ENCODE measurements around the gene SLC23A2.

SLC23A2 gene

GRCh38 chr20:4802527-4802926 lies 198.8 kb downstream of the SLC23A2 start (continued):
- TF ChIP-seq ZNF776 (tag by site-specific recombination; IDR thresholded peaks at IDR 0.05; ENCODE audit: borderline replicate concordance), result no peak
- TF ChIP-seq ZNF18 (tag by site-specific recombination; IDR thresholded peaks at IDR 0.05), result no peak
- no peak for TF ChIP-seq ZNF561 (tag by site-specific recombination; IDR thresholded peaks at IDR 0.05; ENCODE audit: borderline replicate concordance)
- TF ChIP-seq ZNF624 (tag by site-specific recombination; IDR thresholded peaks at IDR 0.05), result no peak
- TF ChIP-seq INSM2 (tag by site-specific recombination; IDR thresholded peaks at IDR 0.05), result no peak
- no peak for TF ChIP-seq ZNF571 (tag by site-specific recombination; IDR thresholded peaks at IDR 0.05)

Measured in HEK293 (cell line).